ENCODE measurements around the gene HRC. TPM values are rescaled to one million over a fixed set of nuclear protein-coding genes. Genes with fewer than 3 reads are reported as not detected.
A peak's percentile ranks its signal among the peaks of the same experiment; 100 is the strongest.

The HRC gene
- total RNA-seq, 1 donor from 2014 or later: 0.25 TPM

- DNase-seq (ENCODE audit: extremely low spot score in 2 of 2): no peak
- H3K4me1 ChIP-seq: peaks cover 24% of the 10 kb centered on the region
- H3K27ac ChIP-seq: no peak overlapping the region
- intact Hi-C loops (cut with DNase I): no loop called here
- H3K4me3 ChIP-seq: no peak overlapping the region
- TF ChIP-seq POLR2AphosphoS5 (IDR thresholded peaks at IDR 0.05; ENCODE audit: insufficient read depth in 1 of 2, low read depth in 1 of 2) (no peak), POLR2A (IDR thresholded peaks at IDR 0.05) (no peak), CTCF (IDR thresholded peaks at IDR 0.05) (no peak)
- H3K27me3 ChIP-seq: no peaks in the 10 kb centered on the region
- no peaks in the 10 kb centered on the region for H3K9me3 ChIP-seq
- no peaks in the 10 kb centered on the region for H3K36me3 ChIP-seq
These were observed 5.4 kb upstream of the HRC start for GRCh38 chr19:49160450-49161189.

GRCh38 chr19:49157445-49158224 lies 2.4 kb upstream of the HRC start, which contains the start of gene TRPM4:
Gene TRPM4 (plus strand): TSS chr19:49157792. CDS start chr19:49157867, 75 bp downstream.
- TF ChIP-seq POLR2AphosphoS5 (IDR thresholded peaks at IDR 0.05; ENCODE audit: insufficient read depth in 1 of 2, low read depth in 1 of 2): peak; percentile 84 to 87
- peak in 1 of 2 donors; percentile 24 for TF ChIP-seq POLR2A (IDR thresholded peaks at IDR 0.05)
- TF ChIP-seq CTCF (IDR thresholded peaks at IDR 0.05): no peak
- DNase-seq (ENCODE audit: extremely low spot score in 2 of 2): no peak
- peak within 1 kb of the TSS; percentile 70 to 90 for H3K4me3 ChIP-seq
- no peaks in the 10 kb centered on the region for H3K27me3 ChIP-seq
- H3K9me3 ChIP-seq: no peaks in the 10 kb centered on the region
- no peaks in the 10 kb centered on the region for H3K36me3 ChIP-seq
- peaks cover 21% of the 10 kb centered on the region for H3K4me1 ChIP-seq
- peak within 1 kb of the TSS; percentile 91 for H3K27ac ChIP-seq
- intact Hi-C loops (cut with DNase I): no loop called here

GRCh38 chr19:49155820-49156346 lies 687 bp upstream of the HRC start:
- no peak overlapping the region for H3K4me3 ChIP-seq
- TF ChIP-seq CTCF (IDR thresholded peaks at IDR 0.05) (no peak), POLR2AphosphoS5 (IDR thresholded peaks at IDR 0.05; ENCODE audit: insufficient read depth in 1 of 2, low read depth in 1 of 2) (no peak), POLR2A (IDR thresholded peaks at IDR 0.05) (no peak)
- DNase-seq (ENCODE audit: extremely low spot score in 2 of 2): no peak
- H3K36me3 ChIP-seq: no peaks in the 10 kb centered on the region
- intact Hi-C loops (cut with DNase I): no loop called here
- H3K9me3 ChIP-seq: no peaks in the 10 kb centered on the region
- no peaks in the 10 kb centered on the region for H3K27me3 ChIP-seq
- peak overlapping the region; percentile 39 for H3K27ac ChIP-seq
- H3K4me1 ChIP-seq: peaks cover 35% of the 10 kb centered on the region

- H3K4me1 ChIP-seq: peaks cover 43% of the 10 kb centered on the region
- no peaks in the 10 kb centered on the region for H3K9me3 ChIP-seq
- intact Hi-C loops (cut with DNase I): no loop called here
- no peak for TF ChIP-seq POLR2AphosphoS5 (IDR thresholded peaks at IDR 0.05; ENCODE audit: insufficient read depth in 1 of 2, low read depth in 1 of 2)
- TF ChIP-seq CTCF (IDR thresholded peaks at IDR 0.05): no peak
- no peak for TF ChIP-seq POLR2A (IDR thresholded peaks at IDR 0.05)
- H3K36me3 ChIP-seq: no peaks in the 10 kb centered on the region
- no peaks in the 10 kb centered on the region for H3K27me3 ChIP-seq
- no peak for DNase-seq (ENCODE audit: extremely low spot score in 2 of 2)
- no peak overlapping the region for H3K4me3 ChIP-seq
- H3K27ac ChIP-seq: no peak overlapping the region
These were observed 917 bp downstream of the HRC start for GRCh38 chr19:49154279-49154678.
